Measurements from ENCODE around the gene PLCB2.

The PLCB2 gene, protein sequence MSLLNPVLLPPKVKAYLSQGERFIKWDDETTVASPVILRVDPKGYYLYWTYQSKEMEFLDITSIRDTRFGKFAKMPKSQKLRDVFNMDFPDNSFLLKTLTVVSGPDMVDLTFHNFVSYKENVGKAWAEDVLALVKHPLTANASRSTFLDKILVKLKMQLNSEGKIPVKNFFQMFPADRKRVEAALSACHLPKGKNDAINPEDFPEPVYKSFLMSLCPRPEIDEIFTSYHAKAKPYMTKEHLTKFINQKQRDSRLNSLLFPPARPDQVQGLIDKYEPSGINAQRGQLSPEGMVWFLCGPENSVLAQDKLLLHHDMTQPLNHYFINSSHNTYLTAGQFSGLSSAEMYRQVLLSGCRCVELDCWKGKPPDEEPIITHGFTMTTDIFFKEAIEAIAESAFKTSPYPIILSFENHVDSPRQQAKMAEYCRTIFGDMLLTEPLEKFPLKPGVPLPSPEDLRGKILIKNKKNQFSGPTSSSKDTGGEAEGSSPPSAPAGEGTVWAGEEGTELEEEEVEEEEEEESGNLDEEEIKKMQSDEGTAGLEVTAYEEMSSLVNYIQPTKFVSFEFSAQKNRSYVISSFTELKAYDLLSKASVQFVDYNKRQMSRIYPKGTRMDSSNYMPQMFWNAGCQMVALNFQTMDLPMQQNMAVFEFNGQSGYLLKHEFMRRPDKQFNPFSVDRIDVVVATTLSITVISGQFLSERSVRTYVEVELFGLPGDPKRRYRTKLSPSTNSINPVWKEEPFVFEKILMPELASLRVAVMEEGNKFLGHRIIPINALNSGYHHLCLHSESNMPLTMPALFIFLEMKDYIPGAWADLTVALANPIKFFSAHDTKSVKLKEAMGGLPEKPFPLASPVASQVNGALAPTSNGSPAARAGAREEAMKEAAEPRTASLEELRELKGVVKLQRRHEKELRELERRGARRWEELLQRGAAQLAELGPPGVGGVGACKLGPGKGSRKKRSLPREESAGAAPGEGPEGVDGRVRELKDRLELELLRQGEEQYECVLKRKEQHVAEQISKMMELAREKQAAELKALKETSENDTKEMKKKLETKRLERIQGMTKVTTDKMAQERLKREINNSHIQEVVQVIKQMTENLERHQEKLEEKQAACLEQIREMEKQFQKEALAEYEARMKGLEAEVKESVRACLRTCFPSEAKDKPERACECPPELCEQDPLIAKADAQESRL

GRCh38 chr15:40307421-40308211 is at the start of gene PLCB2:
Gene PLCB2 (minus strand): TSS chr15:40307935. CDS start chr15:40307672, 263 bp downstream.
- DNase-seq, result peak; percentile 65

DNA sequence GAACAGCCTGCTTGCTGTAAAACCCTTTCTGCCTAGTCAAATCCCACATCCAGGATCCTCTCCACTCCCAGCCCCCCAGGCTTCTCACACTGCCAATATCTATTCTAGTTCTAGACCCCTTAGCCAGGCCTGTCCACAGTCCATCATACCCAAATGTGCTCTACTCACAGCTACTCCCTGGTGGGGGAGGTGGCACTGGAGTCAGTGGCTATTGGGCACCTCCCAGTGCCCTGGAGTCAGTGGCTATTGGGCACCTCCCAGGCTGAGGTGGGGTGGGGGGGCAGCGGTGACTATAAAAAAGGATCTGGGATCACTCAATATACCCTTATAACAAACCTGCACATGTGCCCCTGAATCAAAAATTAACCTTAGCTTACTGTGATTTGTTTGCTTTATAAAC is 49.5 kb upstream of the PLCB2 start:
- no peak for DNase-seq

DNA sequence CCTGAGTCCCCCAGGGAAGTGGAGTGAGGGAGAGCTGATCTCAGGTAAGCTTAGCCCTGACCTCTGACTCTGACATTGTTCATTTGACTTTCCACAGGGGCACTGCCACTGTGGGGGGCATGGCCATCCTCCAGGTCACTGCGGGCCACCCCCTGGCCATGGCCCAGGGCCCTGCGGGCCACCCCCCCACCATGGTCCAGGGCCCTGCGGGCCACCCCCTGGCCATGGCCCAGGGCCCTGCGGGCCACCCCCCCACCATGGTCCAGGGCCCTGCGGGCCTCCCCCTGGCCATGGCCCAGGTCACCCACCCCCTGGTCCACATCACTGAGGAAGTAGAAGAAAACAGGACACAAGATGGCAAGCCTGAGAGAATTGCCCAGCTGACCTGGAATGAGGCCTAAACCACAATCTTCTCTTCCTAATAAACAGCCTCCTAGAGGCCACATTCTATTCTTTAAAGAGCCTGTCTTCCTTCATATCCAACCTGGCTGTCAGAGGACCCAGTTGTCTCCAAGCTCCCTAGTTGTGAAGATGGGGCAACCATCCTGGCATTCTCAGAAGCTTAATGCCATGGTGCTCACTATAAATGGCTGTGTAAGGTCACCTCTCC is 48.3 kb upstream of the PLCB2 start:
- DNase-seq, result no peak

- DNase-seq, result no peak
These were observed 46.9 kb upstream of the PLCB2 start for GRCh38 chr15:40354408-40355171.

DNA sequence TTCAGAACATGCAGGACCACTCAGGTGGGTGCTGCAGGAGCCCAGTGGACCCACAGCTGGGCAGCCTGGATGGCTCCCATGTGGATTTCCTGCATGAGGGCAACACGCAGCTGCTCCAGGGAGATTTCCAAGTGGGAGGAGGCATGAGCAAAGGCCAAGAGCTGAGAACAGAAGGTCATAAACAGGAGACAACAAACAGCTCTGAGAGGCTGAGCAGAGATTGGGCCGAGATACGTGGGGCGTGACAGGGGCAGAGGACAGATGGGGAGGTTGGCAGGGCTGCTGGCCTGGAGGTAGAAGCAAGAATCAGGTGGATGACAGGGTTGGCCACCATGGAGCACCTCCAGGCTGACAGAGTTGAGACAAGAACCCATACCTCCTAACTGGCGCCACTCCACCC is 46.0 kb upstream of the PLCB2 start:
- no peak for DNase-seq

- no peak for DNase-seq
These were observed 44.7 kb upstream of the PLCB2 start for GRCh38 chr15:40352281-40352901.

DNA sequence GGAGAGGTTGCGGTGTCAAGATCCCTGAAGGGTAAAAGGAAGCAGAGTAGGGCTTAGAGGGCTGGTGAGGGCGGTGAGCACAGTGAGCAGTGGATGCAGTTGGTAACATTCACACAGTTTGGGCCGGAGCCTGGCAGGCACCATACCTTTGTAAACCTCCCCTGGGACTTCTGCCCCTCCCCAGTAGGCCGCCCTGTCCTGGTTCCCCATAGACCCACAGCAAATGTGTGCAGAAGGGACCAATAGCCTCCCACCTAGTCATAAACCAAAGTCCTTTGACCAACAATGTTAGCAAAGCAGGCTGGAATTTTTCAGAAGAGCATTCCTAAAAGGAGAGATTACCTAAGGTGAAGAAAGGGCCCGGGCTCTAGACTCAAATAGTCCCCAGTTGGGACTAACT is 41.4 kb upstream of the PLCB2 start:
- DNase-seq, result no peak

DNA sequence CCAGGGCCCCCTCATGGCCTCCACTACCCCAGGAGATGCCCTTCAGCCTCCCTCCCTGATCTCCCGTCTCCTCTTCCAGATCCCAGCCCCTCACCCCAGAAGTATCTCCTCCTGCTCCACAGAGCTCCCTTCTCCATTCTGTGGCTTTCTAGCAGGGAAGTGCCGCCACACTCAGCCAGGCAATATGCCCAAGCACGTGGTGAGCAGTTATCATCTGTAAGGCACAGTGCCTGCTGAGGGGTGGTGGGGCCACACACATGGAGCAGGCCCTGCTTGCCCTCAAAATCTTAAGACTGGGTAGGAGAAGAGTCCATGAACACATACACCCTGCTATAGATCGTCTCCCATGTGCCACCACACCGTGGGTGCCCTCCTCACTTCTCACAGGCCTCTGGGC is 40.7 kb upstream of the PLCB2 start:
- DNase-seq, result no peak

DNA sequence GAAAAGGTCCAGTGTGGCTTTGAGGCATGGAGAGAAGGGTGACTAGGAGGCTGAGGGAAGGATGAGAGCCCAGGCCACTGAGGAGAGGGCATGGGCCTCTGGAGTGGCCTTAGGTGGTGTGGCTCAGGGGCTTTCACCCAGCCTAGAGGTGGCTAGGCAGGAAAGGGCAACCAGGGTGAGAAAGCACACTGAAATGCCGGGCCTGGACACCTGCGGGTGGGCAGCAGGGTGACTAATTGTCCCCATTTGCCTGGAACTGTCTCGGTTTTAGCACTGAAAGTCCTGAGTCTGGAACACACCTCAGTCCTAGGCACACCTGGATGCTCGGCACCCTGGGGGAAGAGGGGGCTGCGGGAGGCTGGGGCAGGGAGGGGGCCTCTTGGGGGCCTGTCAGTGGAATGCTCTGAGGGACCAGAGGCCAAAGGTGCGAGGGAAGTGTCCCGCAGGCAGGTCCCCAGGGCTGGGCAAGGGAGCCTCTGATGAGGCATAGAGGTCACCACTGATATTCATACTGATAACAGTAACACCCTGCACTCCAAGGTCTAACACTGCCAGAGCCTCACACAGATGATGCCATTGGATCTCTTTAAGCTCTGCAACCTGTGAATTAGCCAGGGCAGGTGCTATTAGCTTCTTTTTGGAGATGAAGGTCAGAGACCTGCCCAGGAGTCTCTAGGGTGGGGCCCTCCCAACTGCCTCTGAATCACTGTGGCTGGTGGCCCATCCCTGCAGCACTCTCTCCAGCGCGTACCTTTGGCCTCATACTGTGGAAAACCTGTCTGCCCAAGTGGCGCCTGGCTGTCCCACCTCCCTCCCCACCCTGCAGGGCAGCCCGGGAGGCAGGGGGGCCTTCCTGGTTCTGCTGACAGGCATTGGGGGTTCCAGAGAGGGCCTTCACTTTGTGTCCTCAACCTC is 40.1 kb upstream of the PLCB2 start:
- no peak for DNase-seq

DNA sequence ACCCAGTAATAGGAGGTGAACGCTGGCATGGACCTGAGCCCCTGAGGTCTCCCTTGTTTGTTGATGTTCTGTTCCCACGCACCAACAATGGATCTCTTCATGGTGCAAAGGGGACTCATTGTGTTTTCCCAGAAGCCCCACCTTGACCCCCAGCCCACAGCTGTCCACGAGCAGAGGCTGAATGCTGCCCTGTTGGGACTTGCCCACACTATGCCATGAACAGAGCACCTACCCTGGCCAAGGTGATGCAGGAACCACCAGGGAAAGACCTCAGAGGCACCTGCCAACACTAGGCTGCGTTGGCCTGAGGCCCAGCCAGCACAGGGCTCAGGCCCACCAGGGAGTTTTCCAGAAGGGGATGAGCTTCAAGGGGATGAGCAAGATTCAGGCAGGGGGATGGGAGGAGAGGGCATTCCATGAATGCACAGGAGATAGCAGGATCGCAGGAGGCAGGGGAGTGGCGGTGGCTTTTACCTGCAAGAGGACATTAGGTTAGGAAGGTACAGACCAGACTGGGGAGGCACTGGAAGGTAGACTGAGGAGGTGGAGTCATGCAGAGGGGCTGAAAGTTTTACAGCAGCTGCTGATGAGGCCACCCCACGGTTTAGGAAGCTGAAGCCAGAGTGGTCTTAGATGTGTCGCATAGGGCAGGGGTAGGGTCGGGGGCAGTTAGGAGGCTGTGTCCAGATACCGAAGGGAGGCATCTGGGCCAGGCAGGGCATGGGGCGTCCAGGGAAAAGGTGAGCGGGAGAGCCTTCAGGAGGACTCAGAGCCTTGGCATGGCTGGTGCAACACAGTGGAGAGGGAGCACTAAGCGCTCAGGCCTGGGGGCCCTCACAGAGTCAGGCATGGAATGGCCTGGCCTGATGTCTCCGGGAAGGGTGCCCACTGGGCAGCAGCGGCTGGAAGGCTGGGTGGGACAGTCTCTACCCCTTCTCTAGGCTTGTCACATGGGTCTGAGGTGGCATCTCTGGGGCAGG is 39.1 kb upstream of the PLCB2 start:
- no peak for DNase-seq

DNA sequence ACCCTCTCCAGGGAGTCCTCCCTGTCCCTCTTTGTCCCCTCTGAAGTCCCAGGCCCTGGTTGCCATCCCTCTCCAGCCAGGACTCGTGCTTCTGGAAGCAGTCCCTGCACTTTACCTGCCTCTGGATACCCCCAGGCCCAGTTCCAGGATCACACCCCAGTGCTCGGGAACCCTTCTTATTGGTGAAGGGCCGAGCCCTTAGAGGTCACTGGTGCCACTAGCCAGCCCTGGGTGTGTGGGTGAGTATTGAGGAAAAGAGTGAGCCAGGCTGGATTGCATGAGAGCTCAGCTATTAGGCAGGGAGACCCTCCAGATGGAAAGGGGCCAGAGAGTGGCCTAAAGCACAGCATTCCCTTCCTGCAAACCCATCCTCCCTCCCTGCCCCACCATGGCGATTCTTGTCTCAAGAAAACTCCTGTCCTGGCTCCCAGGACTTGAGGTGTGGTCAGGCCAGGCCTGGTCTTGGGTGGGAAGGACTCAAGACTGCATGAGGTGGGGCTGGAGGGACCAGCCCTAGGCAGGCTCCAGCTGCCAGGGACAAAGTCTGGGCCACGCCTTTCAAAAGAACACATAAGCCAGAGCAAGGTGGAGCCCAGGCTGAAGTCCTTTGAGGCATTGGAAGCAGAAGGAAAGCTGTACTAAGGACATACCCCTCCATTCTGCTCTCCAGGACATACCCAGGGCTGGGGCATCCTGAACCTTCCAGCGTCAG is 38.3 kb upstream of the PLCB2 start:
- DNase-seq, result no peak

- no peak for DNase-seq
These were observed 37.6 kb upstream of the PLCB2 start for GRCh38 chr15:40345225-40345866.

- peak; percentile 74 for DNase-seq
These were observed 36.9 kb upstream of the PLCB2 start for GRCh38 chr15:40344631-40345120.

GRCh38 chr15:40344217-40344616 is 36.5 kb upstream of the PLCB2 start:
- DNase-seq, result no peak

DNA sequence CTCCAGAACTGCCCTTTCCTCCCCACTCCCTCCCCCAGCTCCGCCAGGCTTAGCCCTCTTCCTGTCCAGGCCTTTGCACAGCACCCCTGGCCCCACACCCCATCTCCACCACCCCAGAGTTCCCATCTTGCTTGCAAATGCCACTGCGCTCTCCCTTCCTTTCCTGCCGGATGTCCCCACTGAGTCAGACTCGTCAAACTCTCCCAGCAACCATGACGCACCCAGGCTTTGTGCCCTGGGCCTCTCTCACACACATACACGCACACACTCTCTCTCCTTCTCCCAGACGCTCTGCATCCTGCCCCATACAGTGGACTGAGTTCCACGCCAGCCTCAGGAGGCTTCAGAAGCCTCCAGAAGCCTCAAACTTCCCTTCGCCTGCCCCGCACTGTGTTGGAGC is 35.8 kb upstream of the PLCB2 start:
- DNase-seq, result no peak

DNA sequence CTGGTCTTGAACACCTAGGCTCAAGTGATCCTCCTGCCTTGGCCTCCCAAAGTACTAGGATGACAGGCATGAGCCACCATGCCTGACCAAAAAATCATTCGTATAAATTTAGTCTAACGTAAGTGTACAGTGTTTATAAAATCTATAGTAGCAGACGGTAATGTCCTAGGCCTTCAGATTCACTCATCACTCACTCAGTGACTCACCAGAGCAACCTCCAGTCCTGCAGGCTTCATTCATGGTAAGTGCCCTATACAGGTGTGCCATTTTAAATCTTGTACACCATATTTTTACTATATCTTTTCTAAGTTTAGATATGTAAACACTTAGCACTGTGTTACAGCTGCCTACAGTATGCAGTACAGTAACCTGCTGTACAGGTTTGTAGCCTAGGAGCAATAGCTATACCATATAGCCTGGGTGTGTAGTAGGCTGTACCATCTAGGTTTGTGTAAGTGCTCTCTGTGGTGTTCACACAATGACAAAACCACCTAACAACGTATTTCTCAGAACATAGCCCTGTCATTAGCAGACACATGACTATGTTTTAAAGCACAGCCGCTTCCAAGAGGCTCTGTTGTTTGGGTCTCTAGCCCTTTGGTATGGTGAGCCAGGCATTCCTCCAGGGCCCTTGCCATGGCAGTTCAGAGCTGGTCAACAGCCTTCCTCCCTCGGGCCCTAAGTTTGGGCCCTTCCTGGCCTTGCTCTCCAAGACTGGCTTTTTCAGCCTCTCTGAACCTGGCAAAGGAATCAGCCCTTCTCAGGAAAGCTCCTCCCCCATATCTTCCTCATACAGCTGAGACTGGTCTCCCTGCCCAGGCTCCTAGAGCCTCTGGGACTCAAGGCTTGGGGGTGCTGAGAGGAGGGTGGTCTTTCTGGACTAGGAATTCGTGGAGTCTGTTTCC is 34.9 kb upstream of the PLCB2 start:
- DNase-seq, result no peak
